Measurements from ENCODE around the gene RARRES2.
A peak's percentile ranks its signal among the peaks of the same experiment; 100 is the strongest.

Gene RARRES2

GRCh38 chr7:150361402-150361801 lies 20.0 kb upstream of the RARRES2 start:
- no peak for DNase-seq

GRCh38 chr7:150360363-150361058 lies 19.1 kb upstream of the RARRES2 start:
- no peak for DNase-seq

GRCh38 chr7:150359622-150360362 lies 18.4 kb upstream of the RARRES2 start:
- no peak for DNase-seq

GRCh38 chr7:150358988-150359621 lies 17.7 kb upstream of the RARRES2 start:
- peak; percentile 20 for DNase-seq

GRCh38 chr7:150358433-150358832 lies 17.0 kb upstream of the RARRES2 start:
- no peak for DNase-seq

- no peak for DNase-seq
Measured at GRCh38 chr7:150357771-150358427, 16.5 kb upstream of the RARRES2 start.

GRCh38 chr7:150357270-150357669 lies 15.8 kb upstream of the RARRES2 start:
- DNase-seq: peak; percentile 87

GRCh38 chr7:150356265-150356897 lies 15.0 kb upstream of the RARRES2 start:
- peak; percentile 49 for DNase-seq

GRCh38 chr7:150355666-150356059 lies 14.2 kb upstream of the RARRES2 start:
- no peak for DNase-seq

GRCh38 chr7:150351587-150352194 lies 10.3 kb upstream of the RARRES2 start:
- no peak for DNase-seq

GRCh38 chr7:150346922-150347321 lies 5.5 kb upstream of the RARRES2 start:
- no peak for DNase-seq

GRCh38 chr7:150345012-150345411 lies 3.6 kb upstream of the RARRES2 start:
- DNase-seq: no peak

GRCh38 chr7:150344299-150344698 lies 2.9 kb upstream of the RARRES2 start:
- no peak for DNase-seq

- no peak for DNase-seq
Measured at GRCh38 chr7:150343225-150343624, 1.8 kb upstream of the RARRES2 start.

GRCh38 chr7:150342121-150342408 lies 636 bp upstream of the RARRES2 start:
- no peak for DNase-seq

- DNase-seq: no peak
Measured at GRCh38 chr7:150340875-150341262, 560 bp downstream of the RARRES2 start.

- no peak for DNase-seq
Measured at GRCh38 chr7:150340024-150340749, 1.2 kb downstream of the RARRES2 start.

GRCh38 chr7:150339409-150339809 lies 2.0 kb downstream of the RARRES2 start:
- DNase-seq: no peak

- no peak for DNase-seq
Measured at GRCh38 chr7:150338166-150338829, 3.1 kb downstream of the RARRES2 start.

- DNase-seq: no peak
Measured at GRCh38 chr7:150337659-150338081, 3.8 kb downstream of the RARRES2 start.

- DNase-seq: no peak
Measured at GRCh38 chr7:150337179-150337578, 4.2 kb downstream of the RARRES2 start.

Measured in CD4-positive, alpha-beta T cell treated with Interleukin-17A for 4 hours (primary cell).